ENCODE measurements around the gene ANKRD13C. TPM values are rescaled to one million over a fixed set of nuclear protein-coding genes. Genes with fewer than 3 reads are reported as not detected.

Gene ANKRD13C
- total and polyA plus RNA-seq, 12 donors = 8.0 to 30.8 (median 20.9) TPM

DNA sequence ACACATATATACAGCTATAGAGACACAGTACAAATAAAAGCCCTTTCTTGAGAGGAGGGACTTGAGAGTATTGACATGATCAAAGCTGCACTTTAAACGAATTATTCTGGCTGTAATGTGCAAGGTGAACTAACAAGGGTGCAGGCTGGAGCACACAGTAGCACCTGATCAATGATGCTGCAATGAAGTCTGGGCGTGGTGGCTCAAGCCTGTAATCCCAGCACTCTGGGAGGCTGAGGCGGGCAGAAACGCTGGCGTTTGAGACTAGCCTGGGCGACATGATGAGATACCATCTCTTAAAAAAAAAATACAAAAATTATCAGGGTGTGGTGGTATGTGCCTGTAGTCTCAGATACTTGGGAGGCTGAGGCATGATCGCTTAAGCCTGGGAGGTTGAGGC lies 42.5 kb upstream of the ANKRD13C start:
- Histone ChIP-seq H3K9me3 (replicated peaks in 1 of 3) (no peaks in the 10 kb centered on the region), H3K27ac (no peak overlapping the region), H3K27me3 (no peaks in the 10 kb centered on the region), H3K4me3 (no peak overlapping the region), H3K36me3 (replicated peaks in 1 of 2) (no peaks in the 10 kb centered on the region), H3K4me1 (replicated peaks in 1 of 2) (no peaks in the 10 kb centered on the region)
- WGBS, 4 donors = 82 to 83% (median 83%) methylated on average over 7 of the region's 7 CpGs
- TF ChIP-seq, protein P1, sequence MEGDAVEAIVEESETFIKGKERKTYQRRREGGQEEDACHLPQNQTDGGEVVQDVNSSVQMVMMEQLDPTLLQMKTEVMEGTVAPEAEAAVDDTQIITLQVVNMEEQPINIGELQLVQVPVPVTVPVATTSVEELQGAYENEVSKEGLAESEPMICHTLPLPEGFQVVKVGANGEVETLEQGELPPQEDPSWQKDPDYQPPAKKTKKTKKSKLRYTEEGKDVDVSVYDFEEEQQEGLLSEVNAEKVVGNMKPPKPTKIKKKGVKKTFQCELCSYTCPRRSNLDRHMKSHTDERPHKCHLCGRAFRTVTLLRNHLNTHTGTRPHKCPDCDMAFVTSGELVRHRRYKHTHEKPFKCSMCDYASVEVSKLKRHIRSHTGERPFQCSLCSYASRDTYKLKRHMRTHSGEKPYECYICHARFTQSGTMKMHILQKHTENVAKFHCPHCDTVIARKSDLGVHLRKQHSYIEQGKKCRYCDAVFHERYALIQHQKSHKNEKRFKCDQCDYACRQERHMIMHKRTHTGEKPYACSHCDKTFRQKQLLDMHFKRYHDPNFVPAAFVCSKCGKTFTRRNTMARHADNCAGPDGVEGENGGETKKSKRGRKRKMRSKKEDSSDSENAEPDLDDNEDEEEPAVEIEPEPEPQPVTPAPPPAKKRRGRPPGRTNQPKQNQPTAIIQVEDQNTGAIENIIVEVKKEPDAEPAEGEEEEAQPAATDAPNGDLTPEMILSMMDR (IDR thresholded peaks at IDR 0.05) = no peak
- TF ChIP-seq POLR2A (IDR thresholded peaks at IDR 0.05) = no peak
- no peak for DNase-seq
- intact Hi-C loops (cut with DNase I) = no loop called here

DNA sequence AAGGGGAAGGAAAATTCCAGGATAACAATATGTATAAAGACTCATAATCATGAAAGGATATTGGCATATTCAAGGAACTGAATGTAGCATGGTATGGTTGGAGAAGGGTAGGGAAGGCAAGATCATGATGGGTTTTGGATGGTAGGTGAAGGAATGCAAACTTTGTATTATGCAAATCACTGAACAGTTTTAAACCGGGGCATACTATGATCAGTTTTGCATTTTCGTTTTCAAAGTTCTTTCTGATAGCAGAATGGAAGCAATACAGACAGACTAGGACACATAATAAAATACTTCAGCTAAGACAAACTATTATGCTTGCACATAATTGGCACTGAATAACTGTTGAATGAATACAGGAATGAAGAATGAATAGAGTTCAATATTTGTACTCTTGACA lies 42.1 kb upstream of the ANKRD13C start:
- intact Hi-C loops (cut with DNase I) = no loop called here
- Histone ChIP-seq H3K27ac (no peak overlapping the region), H3K4me1 (replicated peaks in 1 of 2) (no peaks in the 10 kb centered on the region), H3K4me3 (no peak overlapping the region), H3K27me3 (no peaks in the 10 kb centered on the region), H3K9me3 (replicated peaks in 1 of 3) (no peaks in the 10 kb centered on the region), H3K36me3 (replicated peaks in 1 of 2) (no peaks in the 10 kb centered on the region)
- TF ChIP-seq, protein P1 (IDR thresholded peaks at IDR 0.05) = no peak
- TF ChIP-seq POLR2A (IDR thresholded peaks at IDR 0.05) = no peak
- DNase-seq = no peak
- 60 to 77% (median 72%) methylated on average over 2 of the region's 2 CpGs for WGBS, 4 donors

DNA sequence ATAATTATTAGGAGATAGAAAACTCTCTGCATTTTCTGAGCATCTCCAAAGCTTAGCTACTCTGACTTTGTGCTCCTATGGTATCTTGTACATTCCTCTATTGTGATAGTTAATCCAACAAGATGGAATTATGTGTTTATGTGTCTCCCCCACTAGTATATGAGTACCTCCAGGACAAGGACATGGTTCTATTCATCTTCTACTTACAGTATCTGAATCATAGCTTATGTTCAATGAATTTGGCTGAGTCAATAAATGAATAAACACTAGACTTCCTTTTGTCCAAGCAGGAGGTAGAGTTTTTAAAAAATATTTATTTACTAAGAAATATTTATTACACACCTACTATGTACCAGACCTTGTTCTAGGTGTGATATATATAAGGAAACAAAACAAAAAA lies 38.1 kb upstream of the ANKRD13C start:
- TF ChIP-seq POLR2A (IDR thresholded peaks at IDR 0.05) = no peak
- TF ChIP-seq, protein P1 (IDR thresholded peaks at IDR 0.05) = no peak
- intact Hi-C loops (cut with DNase I) = no loop called here
- no peaks in the 10 kb centered on the region for H3K27me3 ChIP-seq
- H3K4me3 ChIP-seq = no peak overlapping the region
- H3K27ac ChIP-seq = no peak overlapping the region
- H3K4me1 ChIP-seq (replicated peaks in 1 of 2) = no peaks in the 10 kb centered on the region
- DNase-seq = no peak
- H3K9me3 ChIP-seq (replicated peaks in 1 of 3) = no peaks in the 10 kb centered on the region
- no peaks in the 10 kb centered on the region for H3K36me3 ChIP-seq (replicated peaks in 1 of 2)

DNA sequence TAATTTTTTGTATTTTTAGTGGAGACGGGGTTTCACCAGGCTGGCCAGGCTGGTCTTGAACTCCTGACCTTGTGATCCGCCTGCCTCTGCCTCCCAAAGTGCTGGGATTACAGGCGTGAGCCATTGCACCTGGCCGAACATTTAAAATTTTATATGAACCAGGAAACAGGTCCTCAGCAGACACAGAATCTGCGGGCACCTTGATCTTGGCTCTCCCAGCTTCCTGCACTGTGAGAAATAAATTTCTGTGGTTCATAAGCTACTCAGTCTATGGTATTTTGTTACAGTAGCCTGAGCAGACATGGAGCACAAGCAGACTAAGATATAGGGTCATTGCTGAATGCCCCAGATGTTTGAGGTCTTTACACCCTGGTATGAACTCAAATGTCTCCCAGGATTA lies 33.0 kb upstream of the ANKRD13C start:
- no peak for DNase-seq
- WGBS, 4 donors = 80 to 89% (median 85%) methylated on average over 5 of the region's 5 CpGs
- TF ChIP-seq, protein P1 (IDR thresholded peaks at IDR 0.05) = no peak
- TF ChIP-seq POLR2A (IDR thresholded peaks at IDR 0.05) = no peak
- Histone ChIP-seq H3K4me1 (replicated peaks in 1 of 2) (no peaks in the 10 kb centered on the region), H3K4me3 (no peak overlapping the region), H3K9me3 (replicated peaks in 1 of 3) (no peaks in the 10 kb centered on the region), H3K36me3 (replicated peaks in 1 of 2) (no peaks in the 10 kb centered on the region), H3K27ac (no peak overlapping the region), H3K27me3 (no peaks in the 10 kb centered on the region)
- intact Hi-C loops (cut with DNase I) = no loop called here
